Measurements from ENCODE around the gene EGFL7. TPM values are rescaled to one million over a fixed set of nuclear protein-coding genes. Genes with fewer than 3 reads are reported as not detected.

EGFL7 gene
- total and polyA plus RNA-seq, 2 of the 13 experiments (the other 11 are each of a cell fraction or from before 2014, with no cell fraction given), result 0.20 to 5.1 TPM

DNA sequence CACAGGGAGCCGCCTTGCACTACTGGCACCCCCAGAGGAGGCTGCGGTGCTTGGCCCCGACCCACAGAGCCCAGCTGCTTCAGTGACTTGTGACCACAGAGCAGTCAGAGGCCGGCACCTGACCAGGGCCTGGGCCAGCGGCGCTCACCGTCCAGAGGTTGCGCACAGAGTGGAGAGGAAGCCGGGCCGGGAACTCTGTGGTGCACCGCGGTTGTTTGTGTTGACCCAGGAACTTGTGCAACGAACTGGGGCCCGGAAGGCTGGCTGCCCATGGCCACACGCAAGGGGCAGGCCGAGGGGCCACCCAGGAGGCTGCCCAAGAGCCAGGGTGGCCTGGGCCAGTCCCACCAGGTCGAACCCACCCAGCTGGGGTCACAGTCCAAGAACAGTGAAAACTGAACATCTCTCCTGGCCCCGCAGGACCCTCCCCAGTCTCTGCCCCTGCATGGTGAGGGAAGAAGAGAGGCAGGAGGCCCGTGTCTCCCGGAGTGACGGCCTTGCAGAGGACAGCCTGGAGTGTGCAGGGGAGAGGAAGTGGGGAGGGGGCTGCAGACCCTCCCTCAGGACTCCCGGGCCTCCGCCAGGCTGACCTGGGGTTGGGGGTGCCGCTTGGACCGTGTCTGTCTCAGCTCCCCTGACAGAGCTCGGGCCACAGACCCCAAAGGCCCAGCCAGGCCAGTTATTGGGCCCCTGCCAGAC, 42.8 kb upstream of the EGFL7 start (continued):
- TF ChIP-seq, protein P1, sequence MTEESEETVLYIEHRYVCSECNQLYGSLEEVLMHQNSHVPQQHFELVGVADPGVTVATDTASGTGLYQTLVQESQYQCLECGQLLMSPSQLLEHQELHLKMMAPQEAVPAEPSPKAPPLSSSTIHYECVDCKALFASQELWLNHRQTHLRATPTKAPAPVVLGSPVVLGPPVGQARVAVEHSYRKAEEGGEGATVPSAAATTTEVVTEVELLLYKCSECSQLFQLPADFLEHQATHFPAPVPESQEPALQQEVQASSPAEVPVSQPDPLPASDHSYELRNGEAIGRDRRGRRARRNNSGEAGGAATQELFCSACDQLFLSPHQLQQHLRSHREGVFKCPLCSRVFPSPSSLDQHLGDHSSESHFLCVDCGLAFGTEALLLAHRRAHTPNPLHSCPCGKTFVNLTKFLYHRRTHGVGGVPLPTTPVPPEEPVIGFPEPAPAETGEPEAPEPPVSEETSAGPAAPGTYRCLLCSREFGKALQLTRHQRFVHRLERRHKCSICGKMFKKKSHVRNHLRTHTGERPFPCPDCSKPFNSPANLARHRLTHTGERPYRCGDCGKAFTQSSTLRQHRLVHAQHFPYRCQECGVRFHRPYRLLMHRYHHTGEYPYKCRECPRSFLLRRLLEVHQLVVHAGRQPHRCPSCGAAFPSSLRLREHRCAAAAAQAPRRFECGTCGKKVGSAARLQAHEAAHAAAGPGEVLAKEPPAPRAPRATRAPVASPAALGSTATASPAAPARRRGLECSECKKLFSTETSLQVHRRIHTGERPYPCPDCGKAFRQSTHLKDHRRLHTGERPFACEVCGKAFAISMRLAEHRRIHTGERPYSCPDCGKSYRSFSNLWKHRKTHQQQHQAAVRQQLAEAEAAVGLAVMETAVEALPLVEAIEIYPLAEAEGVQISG (CRISPR knock-in tag; IDR thresholded peaks at IDR 0.05), result peak; percentile 73
- TF ChIP-seq AHR (CRISPR knock-in tag; IDR thresholded peaks at IDR 0.05), result peak; percentile 96; the same call in 1 of the 2 replicates
- TF ChIP-seq SP4 (CRISPR knock-in tag; IDR thresholded peaks at IDR 0.05), result no peak
- TF ChIP-seq MIXL1 (CRISPR knock-in tag; IDR thresholded peaks at IDR 0.05), result 0 out of 2 replicates have a peak, but pooled peaks have one; percentile 34
- 0 out of 2 replicates have a peak, but pooled peaks have one; percentile 28 for TF ChIP-seq DMAP1 (CRISPR knock-in tag; IDR thresholded peaks at IDR 0.05)
- peak; percentile 77 for TF ChIP-seq DPF2 (CRISPR knock-in tag; IDR thresholded peaks at IDR 0.05; ENCODE audit: borderline replicate concordance, low read depth)
- TF ChIP-seq KLF12 (CRISPR knock-in tag; IDR thresholded peaks at IDR 0.05; ENCODE audit: borderline replicate concordance), result no peak
- TF ChIP-seq, protein P2, sequence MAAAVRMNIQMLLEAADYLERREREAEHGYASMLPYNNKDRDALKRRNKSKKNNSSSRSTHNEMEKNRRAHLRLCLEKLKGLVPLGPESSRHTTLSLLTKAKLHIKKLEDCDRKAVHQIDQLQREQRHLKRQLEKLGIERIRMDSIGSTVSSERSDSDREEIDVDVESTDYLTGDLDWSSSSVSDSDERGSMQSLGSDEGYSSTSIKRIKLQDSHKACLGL (CRISPR knock-in tag; IDR thresholded peaks at IDR 0.05), result 0 out of 2 replicates have a peak, but pooled peaks have one; percentile 53
- TF ChIP-seq ZNF891 (CRISPR knock-in tag; IDR thresholded peaks at IDR 0.05), result peak; percentile 51; the same call in 1 of the 2 replicates
- TF ChIP-seq ZFP1 (CRISPR knock-in tag; IDR thresholded peaks at IDR 0.05), result 0 out of 2 replicates have a peak, but pooled peaks have one; percentile 52
- TF ChIP-seq, protein P3, sequence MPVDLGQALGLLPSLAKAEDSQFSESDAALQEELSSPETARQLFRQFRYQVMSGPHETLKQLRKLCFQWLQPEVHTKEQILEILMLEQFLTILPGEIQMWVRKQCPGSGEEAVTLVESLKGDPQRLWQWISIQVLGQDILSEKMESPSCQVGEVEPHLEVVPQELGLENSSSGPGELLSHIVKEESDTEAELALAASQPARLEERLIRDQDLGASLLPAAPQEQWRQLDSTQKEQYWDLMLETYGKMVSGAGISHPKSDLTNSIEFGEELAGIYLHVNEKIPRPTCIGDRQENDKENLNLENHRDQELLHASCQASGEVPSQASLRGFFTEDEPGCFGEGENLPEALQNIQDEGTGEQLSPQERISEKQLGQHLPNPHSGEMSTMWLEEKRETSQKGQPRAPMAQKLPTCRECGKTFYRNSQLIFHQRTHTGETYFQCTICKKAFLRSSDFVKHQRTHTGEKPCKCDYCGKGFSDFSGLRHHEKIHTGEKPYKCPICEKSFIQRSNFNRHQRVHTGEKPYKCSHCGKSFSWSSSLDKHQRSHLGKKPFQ (CRISPR knock-in tag; IDR thresholded peaks at IDR 0.05; ENCODE audit: insufficient replicate concordance), result peak; percentile 23
- TF ChIP-seq, protein P4, sequence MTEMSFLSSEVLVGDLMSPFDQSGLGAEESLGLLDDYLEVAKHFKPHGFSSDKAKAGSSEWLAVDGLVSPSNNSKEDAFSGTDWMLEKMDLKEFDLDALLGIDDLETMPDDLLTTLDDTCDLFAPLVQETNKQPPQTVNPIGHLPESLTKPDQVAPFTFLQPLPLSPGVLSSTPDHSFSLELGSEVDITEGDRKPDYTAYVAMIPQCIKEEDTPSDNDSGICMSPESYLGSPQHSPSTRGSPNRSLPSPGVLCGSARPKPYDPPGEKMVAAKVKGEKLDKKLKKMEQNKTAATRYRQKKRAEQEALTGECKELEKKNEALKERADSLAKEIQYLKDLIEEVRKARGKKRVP (CRISPR knock-in tag; IDR thresholded peaks at IDR 0.05), result peak in 1 of 2 experiments; percentile 61; a peak in 1 of 4 replicates
- TF ChIP-seq ZNF709 (CRISPR knock-in tag; IDR thresholded peaks at IDR 0.05), result no peak
- 0 out of 2 replicates have a peak, but pooled peaks have one; percentile 20 for TF ChIP-seq GATAD1 (CRISPR knock-in tag; IDR thresholded peaks at IDR 0.05)
- peak; percentile 62; the same call in 1 of the 2 replicates for TF ChIP-seq PITX1 (CRISPR knock-in tag; IDR thresholded peaks at IDR 0.05)
- TF ChIP-seq, protein P5, sequence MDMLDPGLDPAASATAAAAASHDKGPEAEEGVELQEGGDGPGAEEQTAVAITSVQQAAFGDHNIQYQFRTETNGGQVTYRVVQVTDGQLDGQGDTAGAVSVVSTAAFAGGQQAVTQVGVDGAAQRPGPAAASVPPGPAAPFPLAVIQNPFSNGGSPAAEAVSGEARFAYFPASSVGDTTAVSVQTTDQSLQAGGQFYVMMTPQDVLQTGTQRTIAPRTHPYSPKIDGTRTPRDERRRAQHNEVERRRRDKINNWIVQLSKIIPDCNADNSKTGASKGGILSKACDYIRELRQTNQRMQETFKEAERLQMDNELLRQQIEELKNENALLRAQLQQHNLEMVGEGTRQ (IDR thresholded peaks at IDR 0.05; ENCODE audit: low read depth, low read length), result no peak
- TF ChIP-seq, protein P5 (CRISPR knock-in tag; IDR thresholded peaks at IDR 0.05; ENCODE audit: borderline replicate concordance), result peak; percentile 66; the same call in 1 of the 2 replicates
- TF ChIP-seq, protein P6, sequence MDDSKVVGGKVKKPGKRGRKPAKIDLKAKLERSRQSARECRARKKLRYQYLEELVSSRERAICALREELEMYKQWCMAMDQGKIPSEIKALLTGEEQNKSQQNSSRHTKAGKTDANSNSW (CRISPR knock-in tag; IDR thresholded peaks at IDR 0.05; ENCODE audit: borderline replicate concordance), result no peak
- TF ChIP-seq, protein P7, sequence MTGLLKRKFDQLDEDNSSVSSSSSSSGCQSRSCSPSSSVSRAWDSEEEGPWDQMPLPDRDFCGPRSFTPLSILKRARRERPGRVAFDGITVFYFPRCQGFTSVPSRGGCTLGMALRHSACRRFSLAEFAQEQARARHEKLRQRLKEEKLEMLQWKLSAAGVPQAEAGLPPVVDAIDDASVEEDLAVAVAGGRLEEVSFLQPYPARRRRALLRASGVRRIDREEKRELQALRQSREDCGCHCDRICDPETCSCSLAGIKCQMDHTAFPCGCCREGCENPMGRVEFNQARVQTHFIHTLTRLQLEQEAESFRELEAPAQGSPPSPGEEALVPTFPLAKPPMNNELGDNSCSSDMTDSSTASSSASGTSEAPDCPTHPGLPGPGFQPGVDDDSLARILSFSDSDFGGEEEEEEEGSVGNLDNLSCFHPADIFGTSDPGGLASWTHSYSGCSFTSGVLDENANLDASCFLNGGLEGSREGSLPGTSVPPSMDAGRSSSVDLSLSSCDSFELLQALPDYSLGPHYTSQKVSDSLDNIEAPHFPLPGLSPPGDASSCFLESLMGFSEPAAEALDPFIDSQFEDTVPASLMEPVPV (CRISPR knock-in tag; IDR thresholded peaks at IDR 0.05), result no peak

All from HepG2 (cell line).